ENCODE measurements around the gene DTNB.
A peak's percentile ranks its signal among the peaks of the same experiment; 100 is the strongest.
"Not testable (repeated sequence)": the region's sequence is repeated elsewhere in the genome, so short reads cannot be mapped to it uniquely, and the experiment has no call there.

The DTNB gene

GRCh38 chr2:25409044-25409443 lies 264.3 kb downstream of the DTNB start:
- no peak overlapping the region for H3K4me3 Mint-ChIP-seq
- H3K4me1 Mint-ChIP-seq (ENCODE audit: low read depth): no peaks in the 10 kb centered on the region
- DNase-seq: no peak
- peaks cover 9% of the 10 kb centered on the region for H3K36me3 Mint-ChIP-seq (ENCODE audit: low read depth)
- no peak overlapping the region for H3K27ac Mint-ChIP-seq
- no peaks in the 10 kb centered on the region for H3K9me3 Mint-ChIP-seq
- H3K27me3 Mint-ChIP-seq: no peaks in the 10 kb centered on the region

GRCh38 chr2:25405611-25406295 lies 267.6 kb downstream of the DTNB start:
- Mint-ChIP-seq H3K27ac (no peak overlapping the region), H3K36me3 (ENCODE audit: low read depth) (peaks cover 6% of the 10 kb centered on the region), H3K4me3 (no peak overlapping the region), H3K27me3 (no peaks in the 10 kb centered on the region), H3K4me1 (ENCODE audit: low read depth) (peaks cover 18% of the 10 kb centered on the region), H3K9me3 (no peaks in the 10 kb centered on the region)
- DNase-seq: no peak

GRCh38 chr2:25403120-25403760 lies 270.1 kb downstream of the DTNB start:
- not testable (repeated sequence) for H3K9me3 Mint-ChIP-seq; H3K36me3 Mint-ChIP-seq (ENCODE audit: low read depth); H3K27me3 Mint-ChIP-seq; H3K4me3 Mint-ChIP-seq; DNase-seq
- H3K4me1 Mint-ChIP-seq (ENCODE audit: low read depth): peaks cover 20% of the 10 kb centered on the region
- H3K27ac Mint-ChIP-seq: peak overlapping the region; percentile 44

DNA sequence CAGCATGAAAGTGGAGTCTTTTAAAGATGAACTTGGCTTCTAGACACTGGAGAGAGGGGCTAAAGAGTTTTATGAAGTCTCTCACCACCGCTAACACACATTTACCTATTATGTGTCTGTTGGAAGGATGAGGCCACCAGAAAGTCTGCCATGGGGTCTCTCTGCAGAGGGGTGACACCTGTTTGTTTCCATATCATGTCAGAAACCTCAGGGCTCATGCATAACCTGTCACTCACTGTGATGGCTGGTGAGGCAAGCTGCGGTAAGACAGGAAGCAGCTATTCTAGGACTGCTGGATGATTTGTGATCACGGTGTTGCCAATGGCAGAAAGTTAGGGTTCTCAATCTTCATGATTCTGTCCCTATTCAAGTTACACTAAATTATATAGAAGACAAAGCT lies 270.9 kb downstream of the DTNB start:
- Mint-ChIP-seq H3K27me3 (no peaks in the 10 kb centered on the region), H3K9me3 (no peaks in the 10 kb centered on the region), H3K36me3 (ENCODE audit: low read depth) (peaks cover 6% of the 10 kb centered on the region), H3K4me1 (ENCODE audit: low read depth) (peaks cover 20% of the 10 kb centered on the region), H3K4me3 (no peak overlapping the region), H3K27ac (no peak overlapping the region)
- no peak for DNase-seq

- DNase-seq: no peak
- Mint-ChIP-seq H3K4me3 (no peak overlapping the region), H3K36me3 (ENCODE audit: low read depth) (peaks cover 2% of the 10 kb centered on the region), H3K27me3 (no peaks in the 10 kb centered on the region), H3K4me1 (ENCODE audit: low read depth) (peaks cover 20% of the 10 kb centered on the region), H3K27ac (no peak overlapping the region), H3K9me3 (no peaks in the 10 kb centered on the region)
These were observed 271.9 kb downstream of the DTNB start for GRCh38 chr2:25401307-25402026.

DNA sequence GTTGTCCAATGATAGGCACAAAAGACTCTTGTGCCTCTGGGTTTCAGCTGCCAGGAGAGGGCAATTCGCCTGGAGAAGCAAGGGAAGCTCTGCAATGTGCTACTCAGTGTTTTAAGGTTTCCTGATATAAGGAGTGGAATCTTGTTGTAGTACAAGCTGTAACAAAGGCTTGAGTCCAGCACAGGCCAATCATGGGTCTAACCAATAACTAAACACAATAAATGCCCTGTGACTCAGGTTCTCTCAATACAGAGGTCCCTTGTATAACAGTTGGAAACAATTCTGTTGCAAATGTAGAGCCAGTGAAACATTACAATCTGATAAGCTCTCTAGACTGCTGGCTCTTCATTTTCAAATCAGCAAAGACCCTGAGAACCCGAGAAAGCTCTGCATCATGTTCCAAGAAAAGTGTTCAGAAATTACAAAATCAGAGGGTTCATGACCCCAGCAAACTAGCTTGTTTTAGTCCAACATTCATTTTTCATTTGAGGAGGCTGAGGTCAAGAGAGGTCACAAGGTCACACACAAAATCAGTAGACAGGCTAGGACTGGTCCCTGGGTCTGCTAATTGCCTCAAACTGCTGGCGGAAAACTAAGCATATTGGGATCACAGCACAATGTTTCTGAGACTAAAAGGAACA lies 272.7 kb downstream of the DTNB start:
- Mint-ChIP-seq H3K9me3 (no peaks in the 10 kb centered on the region), H3K4me3 (no peak overlapping the region), H3K27ac (no peak overlapping the region), H3K27me3 (no peaks in the 10 kb centered on the region), H3K36me3 (ENCODE audit: low read depth) (no peaks in the 10 kb centered on the region), H3K4me1 (ENCODE audit: low read depth) (peaks cover 20% of the 10 kb centered on the region)
- no peak for DNase-seq

- H3K4me1 Mint-ChIP-seq (ENCODE audit: low read depth): peaks cover 20% of the 10 kb centered on the region
- DNase-seq: no peak
- H3K36me3 Mint-ChIP-seq (ENCODE audit: low read depth): no peaks in the 10 kb centered on the region
- H3K27ac Mint-ChIP-seq: no peak overlapping the region
- H3K27me3 Mint-ChIP-seq: no peaks in the 10 kb centered on the region
- H3K9me3 Mint-ChIP-seq: no peaks in the 10 kb centered on the region
- no peak overlapping the region for H3K4me3 Mint-ChIP-seq
These were observed 273.2 kb downstream of the DTNB start for GRCh38 chr2:25400169-25400568.

DNA sequence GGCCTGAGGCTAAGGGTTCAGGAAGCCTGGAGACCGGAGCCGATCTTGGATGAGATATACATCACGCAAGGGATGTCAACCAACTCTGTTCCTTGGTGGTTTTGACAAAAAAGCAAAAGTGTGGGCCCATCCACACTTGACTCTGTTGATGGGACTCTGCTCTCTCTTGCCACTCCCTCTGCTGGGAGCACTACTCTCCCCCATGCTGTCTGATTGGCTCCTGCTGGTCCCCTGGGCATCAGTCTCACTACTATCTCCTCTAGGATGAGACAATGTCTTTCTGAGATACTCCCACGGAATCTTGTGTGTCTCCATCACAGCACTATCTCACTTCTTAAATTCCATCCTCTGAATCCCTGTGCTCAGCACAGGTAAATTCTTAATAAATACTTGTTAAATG lies 274.8 kb downstream of the DTNB start:
- Mint-ChIP-seq H3K4me3 (no peak overlapping the region), H3K9me3 (no peaks in the 10 kb centered on the region), H3K27me3 (no peaks in the 10 kb centered on the region), H3K4me1 (ENCODE audit: low read depth) (peaks cover 16% of the 10 kb centered on the region), H3K27ac (peak overlapping the region; percentile 7), H3K36me3 (ENCODE audit: low read depth) (no peaks in the 10 kb centered on the region)
- DNase-seq: no peak

DNA sequence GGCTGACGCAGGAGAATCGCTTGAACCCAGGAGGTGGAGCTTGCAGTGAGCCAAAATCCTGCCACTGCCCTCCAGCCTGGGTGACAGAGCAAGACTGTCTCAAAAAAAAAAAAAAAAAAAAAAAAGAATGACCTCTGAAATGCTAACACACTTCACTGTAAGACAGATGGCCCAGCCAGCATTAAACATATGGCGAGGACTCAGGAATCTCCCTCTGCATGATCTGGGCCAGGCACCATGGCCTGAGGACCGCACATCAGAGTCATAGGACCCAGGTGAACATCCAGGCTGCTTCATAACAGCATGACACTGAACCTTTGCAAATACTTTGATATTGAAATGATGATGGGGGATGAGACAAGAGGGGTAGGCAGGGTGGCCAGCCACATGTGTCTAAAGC lies 275.6 kb downstream of the DTNB start:
- Mint-ChIP-seq H3K27me3 (no peaks in the 10 kb centered on the region), H3K9me3 (no peaks in the 10 kb centered on the region), H3K4me1 (ENCODE audit: low read depth) (peaks cover 9% of the 10 kb centered on the region), H3K4me3 (no peak overlapping the region), H3K36me3 (ENCODE audit: low read depth) (no peaks in the 10 kb centered on the region), H3K27ac (no peak overlapping the region)
- no peak for DNase-seq

DNA sequence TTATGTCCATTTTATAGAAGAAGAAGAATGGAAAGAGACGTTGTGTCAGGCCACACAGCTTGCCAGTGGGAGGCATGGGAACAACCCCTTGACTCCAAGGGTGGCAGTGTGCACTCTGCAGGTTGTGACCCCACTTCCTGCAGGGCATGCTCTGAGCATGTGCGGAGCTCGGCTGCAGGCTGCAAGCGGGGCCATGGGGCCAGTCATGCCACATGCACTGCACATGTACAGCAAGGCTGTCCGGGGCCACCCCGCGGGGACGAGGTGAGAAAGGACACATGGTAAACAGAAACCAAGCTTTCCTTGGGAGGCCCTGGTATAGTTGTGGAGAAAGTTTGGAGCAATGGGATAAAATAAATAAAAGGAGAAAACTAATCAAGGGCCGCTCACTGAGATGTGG lies 284.2 kb downstream of the DTNB start:
- peaks cover 18% of the 10 kb centered on the region for H3K36me3 Mint-ChIP-seq (ENCODE audit: low read depth)
- H3K27me3 Mint-ChIP-seq: no peaks in the 10 kb centered on the region
- no peak overlapping the region for H3K4me3 Mint-ChIP-seq
- no peaks in the 10 kb centered on the region for H3K9me3 Mint-ChIP-seq
- no peak for DNase-seq
- no peak overlapping the region for H3K27ac Mint-ChIP-seq
- H3K4me1 Mint-ChIP-seq (ENCODE audit: low read depth): peaks cover 8% of the 10 kb centered on the region

- Mint-ChIP-seq H3K27me3 (no peaks in the 10 kb centered on the region), H3K4me3 (no peak overlapping the region), H3K27ac (no peak overlapping the region), H3K36me3 (ENCODE audit: low read depth) (peaks cover 18% of the 10 kb centered on the region), H3K9me3 (no peaks in the 10 kb centered on the region), H3K4me1 (ENCODE audit: low read depth) (peaks cover 8% of the 10 kb centered on the region)
- no peak for DNase-seq
These were observed 284.9 kb downstream of the DTNB start for GRCh38 chr2:25388491-25388890.

DNA sequence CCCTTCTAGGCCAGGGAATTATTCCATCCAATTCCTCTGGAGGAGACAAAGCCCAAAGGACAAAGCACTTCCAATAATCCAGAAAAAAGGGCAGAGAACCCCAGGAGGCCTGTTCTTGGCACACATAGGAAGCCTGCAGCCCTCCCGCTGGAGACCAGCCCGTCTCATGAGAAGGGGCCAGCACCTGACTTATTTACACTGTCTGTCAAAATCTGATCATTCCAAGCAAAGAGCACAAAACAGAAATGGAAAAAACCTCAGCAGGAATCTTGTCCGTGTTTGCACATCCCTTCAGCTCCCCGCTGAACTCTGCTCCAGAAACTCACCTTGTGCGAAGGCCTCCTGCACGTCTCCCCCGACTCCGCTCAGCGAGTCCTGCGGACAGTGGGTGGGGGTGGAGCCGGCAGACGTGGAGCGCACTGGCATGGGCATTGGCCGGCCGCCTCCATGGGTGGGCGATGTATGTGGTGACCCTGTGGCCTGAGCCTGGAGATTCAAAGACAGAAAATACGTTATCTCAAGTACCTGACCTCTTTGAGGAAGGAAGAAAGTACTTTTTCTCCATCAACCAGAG lies 285.4 kb downstream of the DTNB start:
- Mint-ChIP-seq H3K4me1 (ENCODE audit: low read depth) (peaks cover 8% of the 10 kb centered on the region), H3K9me3 (no peaks in the 10 kb centered on the region), H3K27ac (no peak overlapping the region), H3K36me3 (ENCODE audit: low read depth) (peaks cover 18% of the 10 kb centered on the region), H3K4me3 (no peak overlapping the region), H3K27me3 (no peaks in the 10 kb centered on the region)
- DNase-seq: no peak

- Mint-ChIP-seq H3K4me1 (ENCODE audit: low read depth) (peaks cover 8% of the 10 kb centered on the region), H3K4me3 (no peak overlapping the region), H3K27me3 (no peaks in the 10 kb centered on the region), H3K9me3 (no peaks in the 10 kb centered on the region), H3K27ac (no peak overlapping the region), H3K36me3 (ENCODE audit: low read depth) (peaks cover 18% of the 10 kb centered on the region)
- no peak for DNase-seq
These were observed 286.2 kb downstream of the DTNB start for GRCh38 chr2:25386971-25387875.

GRCh38 chr2:25385910-25386309 lies 287.5 kb downstream of the DTNB start:
- Mint-ChIP-seq H3K27ac (no peak overlapping the region), H3K4me1 (ENCODE audit: low read depth) (peaks cover 2% of the 10 kb centered on the region), H3K4me3 (no peak overlapping the region), H3K9me3 (no peaks in the 10 kb centered on the region), H3K36me3 (ENCODE audit: low read depth) (peaks cover 17% of the 10 kb centered on the region), H3K27me3 (no peaks in the 10 kb centered on the region)
- no peak for DNase-seq
